Endothelial cell (in vitro differentiated cells): ENCODE results near the gene MYO5A. TPM values are rescaled to one million over a fixed set of nuclear protein-coding genes. Genes with fewer than 3 reads are reported as not detected.

Source experiments
- DNase-seq: peaks from one replicate; pipeline ENCODE4 v3.0.0; 2021; ENCODE audit warnings: low spot score
- H3K27ac Mint-ChIP-seq: one replicate; pipeline ENCODE4 v1.8.0; 2021; ENCODE audit warnings: mixed read lengths, inconsistent platforms; ENCODE audit not compliant: unreplicated experiment
- H3K27me3 Mint-ChIP-seq: one replicate; pipeline ENCODE4 v1.8.0; 2021; ENCODE audit warnings: mild to moderate bottlenecking, moderate library complexity, mixed read lengths, inconsistent platforms; ENCODE audit not compliant: unreplicated experiment
- H3K36me3 Mint-ChIP-seq: one replicate; pipeline ENCODE4 v1.8.0; 2021; ENCODE audit warnings: mild to moderate bottlenecking, low read depth, mixed read lengths, inconsistent platforms; ENCODE audit not compliant: unreplicated experiment
- H3K4me1 Mint-ChIP-seq: one replicate; pipeline ENCODE4 v1.8.0; 2021; ENCODE audit warnings: mild to moderate bottlenecking, mixed read lengths, inconsistent platforms; ENCODE audit not compliant: unreplicated experiment
- H3K4me3 Mint-ChIP-seq: one replicate; pipeline ENCODE4 v1.8.0; 2021; ENCODE audit warnings: mild to moderate bottlenecking, mixed read lengths, inconsistent platforms; ENCODE audit not compliant: unreplicated experiment
- H3K9me3 Mint-ChIP-seq: one replicate; pipeline ENCODE4 v1.8.0; 2021; ENCODE audit warnings: mixed read lengths, inconsistent platforms; ENCODE audit not compliant: unreplicated experiment
- total RNA-seq: library from RNA; stranded (reverse); fragmentation: NEBNext Ultra II Directional; extraction: Animal tissue kit (Norgen Biotek cat#: 25700); gene quantifications from one replicate; pipeline ENCODE4 v1.2.1, GENCODE V29; 2021; ENCODE audit not compliant: unreplicated experiment
- TF ChIP-seq, protein P1 (sequence below): fragments of 200-600 bp; sonication (generic); IDR thresholded peaks from one replicate; pipeline ENCODE4 v1.5.0; 2021; ENCODE audit warnings: antibody characterized with exemption; ENCODE audit not compliant: unreplicated experiment

The MYO5A gene
- total RNA-seq, 1 donor from 2014 or later = 9.1 TPM

GRCh38 chr15:52506549-52506948 lies 22.1 kb downstream of the MYO5A start:
- Mint-ChIP-seq H3K4me1 (no peaks in the 10 kb centered on the region), H3K27ac (no peak overlapping the region), H3K27me3 (no peaks in the 10 kb centered on the region), H3K4me3 (no peak overlapping the region), H3K36me3 (no peaks in the 10 kb centered on the region), H3K9me3 (no peaks in the 10 kb centered on the region)
- no peak for DNase-seq
- TF ChIP-seq, protein P1, sequence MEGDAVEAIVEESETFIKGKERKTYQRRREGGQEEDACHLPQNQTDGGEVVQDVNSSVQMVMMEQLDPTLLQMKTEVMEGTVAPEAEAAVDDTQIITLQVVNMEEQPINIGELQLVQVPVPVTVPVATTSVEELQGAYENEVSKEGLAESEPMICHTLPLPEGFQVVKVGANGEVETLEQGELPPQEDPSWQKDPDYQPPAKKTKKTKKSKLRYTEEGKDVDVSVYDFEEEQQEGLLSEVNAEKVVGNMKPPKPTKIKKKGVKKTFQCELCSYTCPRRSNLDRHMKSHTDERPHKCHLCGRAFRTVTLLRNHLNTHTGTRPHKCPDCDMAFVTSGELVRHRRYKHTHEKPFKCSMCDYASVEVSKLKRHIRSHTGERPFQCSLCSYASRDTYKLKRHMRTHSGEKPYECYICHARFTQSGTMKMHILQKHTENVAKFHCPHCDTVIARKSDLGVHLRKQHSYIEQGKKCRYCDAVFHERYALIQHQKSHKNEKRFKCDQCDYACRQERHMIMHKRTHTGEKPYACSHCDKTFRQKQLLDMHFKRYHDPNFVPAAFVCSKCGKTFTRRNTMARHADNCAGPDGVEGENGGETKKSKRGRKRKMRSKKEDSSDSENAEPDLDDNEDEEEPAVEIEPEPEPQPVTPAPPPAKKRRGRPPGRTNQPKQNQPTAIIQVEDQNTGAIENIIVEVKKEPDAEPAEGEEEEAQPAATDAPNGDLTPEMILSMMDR = no peak

- Mint-ChIP-seq H3K36me3 (no peaks in the 10 kb centered on the region), H3K27me3 (no peaks in the 10 kb centered on the region), H3K9me3 (no peaks in the 10 kb centered on the region), H3K4me1 (no peaks in the 10 kb centered on the region), H3K4me3 (no peak overlapping the region), H3K27ac (no peak overlapping the region)
- TF ChIP-seq, protein P1 = no peak
- DNase-seq = no peak
These were observed 23.5 kb downstream of the MYO5A start for GRCh38 chr15:52505151-52505550.

DNA sequence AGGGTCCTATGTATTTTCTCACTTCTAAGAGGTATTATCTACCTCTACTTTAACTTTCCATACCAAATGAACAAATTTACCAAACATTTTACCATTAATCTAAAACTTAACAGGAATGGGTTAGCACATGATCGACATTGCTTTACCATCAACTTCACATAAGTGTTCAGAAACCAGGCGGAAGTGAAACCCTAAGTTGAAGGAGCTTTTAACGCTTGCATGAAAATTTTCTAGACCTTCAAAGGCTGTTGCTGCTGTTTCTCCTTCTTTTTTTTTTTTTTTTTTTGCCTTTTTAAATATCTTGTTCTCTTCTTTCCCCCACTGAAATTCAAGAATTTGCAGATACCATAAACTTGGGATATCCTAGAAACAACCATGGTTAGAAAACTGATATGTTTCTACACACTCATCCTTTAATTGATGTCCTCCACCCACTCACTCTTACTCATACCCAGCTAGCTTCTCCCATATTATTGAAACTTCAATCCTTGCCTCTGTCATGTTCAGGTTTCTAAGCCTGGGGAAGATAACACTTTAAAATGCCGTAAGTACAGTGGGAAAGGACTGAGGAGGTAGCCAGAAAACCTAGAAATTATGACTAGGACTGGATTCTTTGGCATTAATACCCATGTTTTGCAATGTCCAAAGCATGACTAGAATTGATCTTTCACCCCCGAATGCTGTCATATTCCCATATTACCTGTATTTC lies 24.7 kb downstream of the MYO5A start:
- Mint-ChIP-seq H3K27me3 (no peaks in the 10 kb centered on the region), H3K9me3 (no peaks in the 10 kb centered on the region), H3K4me3 (no peak overlapping the region), H3K36me3 (no peaks in the 10 kb centered on the region), H3K4me1 (no peaks in the 10 kb centered on the region), H3K27ac (no peak overlapping the region)
- DNase-seq = no peak
- TF ChIP-seq, protein P1 = no peak

DNA sequence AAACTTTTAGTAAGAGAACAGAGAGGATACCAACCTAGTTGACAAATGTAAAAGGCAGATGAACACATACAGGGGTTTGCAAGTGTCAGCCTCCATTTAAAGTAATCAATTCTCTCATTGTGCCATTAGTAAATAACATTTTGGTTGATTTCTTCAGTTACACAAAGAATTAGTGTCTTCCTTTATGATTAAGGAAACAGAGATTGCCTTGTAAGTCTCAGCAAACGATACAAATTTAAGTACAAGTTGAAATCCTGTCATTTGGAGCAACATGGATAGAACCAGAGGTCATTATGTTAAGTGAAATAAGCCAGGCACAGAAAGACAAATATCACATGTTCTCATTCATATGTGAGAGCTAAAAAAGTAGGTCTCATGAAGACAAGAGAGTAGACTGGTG lies 26.1 kb downstream of the MYO5A start:
- Mint-ChIP-seq H3K27ac (no peak overlapping the region), H3K4me1 (no peaks in the 10 kb centered on the region), H3K27me3 (no peaks in the 10 kb centered on the region), H3K36me3 (no peaks in the 10 kb centered on the region), H3K4me3 (no peak overlapping the region), H3K9me3 (no peaks in the 10 kb centered on the region)
- DNase-seq = no peak
- TF ChIP-seq, protein P1 = no peak

DNA sequence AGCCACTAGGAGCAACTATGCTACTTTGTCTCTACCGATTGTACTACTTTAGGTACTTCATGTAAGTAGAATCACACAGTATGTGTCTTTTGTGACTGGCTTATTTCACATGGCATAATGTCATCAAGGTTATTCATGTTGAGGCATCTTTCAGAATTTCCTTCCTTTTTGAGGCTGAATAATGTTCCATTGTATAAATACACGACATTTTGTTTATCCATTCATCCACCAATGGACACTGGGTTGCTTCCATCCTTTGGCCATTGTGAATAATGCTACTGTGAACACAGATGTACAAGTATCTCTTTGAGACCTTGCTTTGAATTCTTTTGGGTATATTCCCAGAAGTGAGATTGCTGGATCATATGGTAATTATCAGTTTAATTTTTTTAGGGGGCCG lies 29.2 kb downstream of the MYO5A start:
- TF ChIP-seq, protein P1 = no peak
- Mint-ChIP-seq H3K27me3 (no peaks in the 10 kb centered on the region), H3K27ac (no peak overlapping the region), H3K4me3 (no peak overlapping the region), H3K9me3 (no peaks in the 10 kb centered on the region), H3K4me1 (no peaks in the 10 kb centered on the region), H3K36me3 (no peaks in the 10 kb centered on the region)
- DNase-seq = no peak
